ENCODE results near the gene OPCML. TPM values are rescaled to one million over a fixed set of nuclear protein-coding genes. Genes with fewer than 3 reads are reported as not detected.
A peak's percentile ranks its signal among the peaks of the same experiment; 100 is the strongest.

Gene OPCML
- total RNA-seq, 2 donors from 2014 or later: under 0.01 TPM; not detected in 1

DNA sequence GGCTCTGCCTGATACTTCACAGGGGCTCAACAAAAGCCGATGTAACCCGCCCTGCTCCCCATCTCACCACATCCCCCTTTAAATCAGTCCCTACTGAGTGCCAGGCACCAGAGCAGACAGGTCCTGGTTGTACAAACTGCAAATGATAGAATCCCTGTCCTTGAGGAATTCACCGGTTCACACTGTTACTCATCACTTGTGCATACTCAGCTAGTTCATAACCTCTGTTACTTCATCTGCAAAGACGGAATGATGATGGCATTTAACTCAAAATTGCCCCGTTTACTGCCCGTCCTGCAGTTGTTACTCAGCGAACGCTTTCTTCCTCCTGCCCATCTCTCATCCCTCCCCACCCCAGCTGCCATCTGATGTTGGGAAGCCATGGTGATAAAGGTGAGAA lies 384.7 kb downstream of the OPCML start:
- H3K4me1 ChIP-seq: no peaks in the 10 kb centered on the region
- no peaks in the 10 kb centered on the region for H3K9me3 ChIP-seq
- intact Hi-C loops (cut with DNase I): no loop called here
- TF ChIP-seq POLR2A (IDR thresholded peaks at IDR 0.05): no peak
- TF ChIP-seq, protein P1, sequence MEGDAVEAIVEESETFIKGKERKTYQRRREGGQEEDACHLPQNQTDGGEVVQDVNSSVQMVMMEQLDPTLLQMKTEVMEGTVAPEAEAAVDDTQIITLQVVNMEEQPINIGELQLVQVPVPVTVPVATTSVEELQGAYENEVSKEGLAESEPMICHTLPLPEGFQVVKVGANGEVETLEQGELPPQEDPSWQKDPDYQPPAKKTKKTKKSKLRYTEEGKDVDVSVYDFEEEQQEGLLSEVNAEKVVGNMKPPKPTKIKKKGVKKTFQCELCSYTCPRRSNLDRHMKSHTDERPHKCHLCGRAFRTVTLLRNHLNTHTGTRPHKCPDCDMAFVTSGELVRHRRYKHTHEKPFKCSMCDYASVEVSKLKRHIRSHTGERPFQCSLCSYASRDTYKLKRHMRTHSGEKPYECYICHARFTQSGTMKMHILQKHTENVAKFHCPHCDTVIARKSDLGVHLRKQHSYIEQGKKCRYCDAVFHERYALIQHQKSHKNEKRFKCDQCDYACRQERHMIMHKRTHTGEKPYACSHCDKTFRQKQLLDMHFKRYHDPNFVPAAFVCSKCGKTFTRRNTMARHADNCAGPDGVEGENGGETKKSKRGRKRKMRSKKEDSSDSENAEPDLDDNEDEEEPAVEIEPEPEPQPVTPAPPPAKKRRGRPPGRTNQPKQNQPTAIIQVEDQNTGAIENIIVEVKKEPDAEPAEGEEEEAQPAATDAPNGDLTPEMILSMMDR (IDR thresholded peaks at IDR 0.05): no peak
- H3K36me3 ChIP-seq (replicated peaks in 1 of 2; ENCODE audit: insufficient read depth in 1 of 2, low read depth in 2 of 2): no peaks in the 10 kb centered on the region
- no peak for DNase-seq
- 69 to 82% methylated on average over 8 of the region's 8 CpGs for WGBS, 2 donors
- H3K27me3 ChIP-seq: no peaks in the 10 kb centered on the region
- no peak overlapping the region for H3K27ac ChIP-seq
- H3K4me3 ChIP-seq: no peak overlapping the region
- no peak for ATAC-seq

DNA sequence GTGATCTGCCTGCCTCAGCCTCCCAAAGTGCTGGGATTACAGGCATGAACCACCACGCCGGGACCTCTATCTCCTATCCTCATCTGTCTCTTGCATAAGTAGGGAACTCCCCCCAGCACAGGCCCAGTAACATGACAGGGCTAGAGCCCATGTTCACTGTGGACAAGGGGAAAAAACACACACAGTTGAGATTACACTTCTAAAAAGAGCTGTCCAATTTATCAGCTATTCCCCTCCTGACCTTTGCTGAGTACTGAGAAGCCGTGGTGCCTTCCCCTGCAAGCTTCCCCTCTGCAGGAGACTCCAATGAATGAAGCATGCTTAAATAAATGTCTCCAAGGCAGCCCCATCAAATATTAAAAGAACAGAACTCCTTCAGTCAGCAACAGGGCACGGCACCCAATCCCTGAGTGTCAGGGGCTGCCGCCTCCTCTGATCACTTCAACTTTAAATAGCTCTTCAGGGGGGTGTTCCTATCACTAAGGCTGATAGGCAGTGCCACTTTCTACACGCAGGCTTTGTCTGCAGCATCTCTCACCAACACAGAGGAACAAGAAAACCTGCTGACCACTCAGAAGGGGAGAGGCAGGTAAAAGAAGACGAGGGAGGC lies 385.5 kb downstream of the OPCML start:
- ATAC-seq: no peak
- WGBS, 2 donors: 54 to 60% methylated on average over 7 of the region's 7 CpGs
- intact Hi-C loops (cut with DNase I): no loop called here

DNA sequence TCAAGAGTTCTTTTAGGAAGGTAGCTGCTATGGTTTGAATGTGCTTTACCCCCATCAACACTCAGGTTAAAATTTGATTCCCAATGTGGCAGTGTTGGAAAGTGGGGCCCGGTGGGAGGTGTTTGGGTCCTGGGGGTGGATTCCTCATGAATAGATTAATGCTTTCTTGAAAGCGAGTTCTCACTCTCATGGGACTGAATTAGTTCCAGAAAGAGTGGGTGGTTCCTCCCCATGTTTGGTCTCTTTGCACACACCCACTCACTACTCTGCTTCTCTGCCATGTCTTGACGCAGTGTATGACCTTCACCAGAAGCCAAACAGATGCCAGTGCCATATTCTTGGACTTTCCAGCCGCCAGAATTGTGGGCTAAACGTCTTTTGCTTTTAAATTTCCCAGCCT lies 394.4 kb downstream of the OPCML start:
- ATAC-seq (no peak), DNase-seq (peak in 1 of 4 donors; percentile 24)
- Histone ChIP-seq H3K36me3 (replicated peaks in 1 of 2; ENCODE audit: insufficient read depth in 1 of 2, low read depth in 2 of 2) (no peaks in the 10 kb centered on the region), H3K9me3 (no peaks in the 10 kb centered on the region), H3K27ac (no peak overlapping the region), H3K27me3 (no peaks in the 10 kb centered on the region), H3K4me1 (no peaks in the 10 kb centered on the region), H3K4me3 (no peak overlapping the region)
- 24 to 41% methylated on average over 5 of the region's 5 CpGs for WGBS, 2 donors
- no peak for TF ChIP-seq POLR2A (IDR thresholded peaks at IDR 0.05)
- TF ChIP-seq, protein P1 (IDR thresholded peaks at IDR 0.05): no peak
- intact Hi-C loops (cut with DNase I): loop anchor here (10.0 kb wide), 1 partner anchor 697 kb away; no protein-coding TSS in a partner anchor

More for the DNA sequence above, 385.5 kb downstream of the OPCML start:
- H3K27ac ChIP-seq: no peak overlapping the region
- H3K4me3 ChIP-seq: no peak overlapping the region
- H3K9me3 ChIP-seq: no peaks in the 10 kb centered on the region
- H3K4me1 ChIP-seq: no peaks in the 10 kb centered on the region
- no peaks in the 10 kb centered on the region for H3K27me3 ChIP-seq
- DNase-seq: no peak
- H3K36me3 ChIP-seq (replicated peaks in 1 of 2; ENCODE audit: insufficient read depth in 1 of 2, low read depth in 2 of 2): no peaks in the 10 kb centered on the region
- TF ChIP-seq POLR2A (IDR thresholded peaks at IDR 0.05): no peak
- TF ChIP-seq, protein P1 (IDR thresholded peaks at IDR 0.05): no peak

DNA sequence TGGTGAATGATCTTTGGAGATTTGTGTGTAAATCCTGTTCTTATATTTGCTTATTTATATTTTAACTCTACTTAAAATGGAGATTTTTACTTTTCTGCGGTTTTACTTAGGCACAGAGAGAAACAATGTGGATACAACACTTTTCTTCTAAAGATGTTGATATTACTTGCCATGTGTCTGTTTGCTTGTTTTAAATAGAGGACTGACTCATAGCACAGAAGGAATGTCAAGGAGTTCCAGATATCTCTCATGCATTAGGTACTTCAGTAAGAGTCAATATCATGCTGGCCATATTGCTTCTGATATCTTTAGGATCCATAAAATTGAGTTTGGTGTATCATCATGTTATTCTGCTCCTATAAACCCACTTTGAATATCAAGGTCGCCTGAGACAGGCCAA lies 395.0 kb downstream of the OPCML start:
- 43 to 53% methylated on average over 2 of the region's 2 CpGs for WGBS, 2 donors
- Histone ChIP-seq H3K27ac (no peak overlapping the region), H3K4me1 (no peaks in the 10 kb centered on the region), H3K36me3 (replicated peaks in 1 of 2; ENCODE audit: insufficient read depth in 1 of 2, low read depth in 2 of 2) (no peaks in the 10 kb centered on the region), H3K9me3 (no peaks in the 10 kb centered on the region), H3K27me3 (no peaks in the 10 kb centered on the region), H3K4me3 (no peak overlapping the region)
- no peak for ATAC-seq
- intact Hi-C loops (cut with DNase I): loop anchor here (10.0 kb wide), 1 partner anchor 698 kb away; no protein-coding TSS in a partner anchor
- no peak for DNase-seq
- TF ChIP-seq, protein P1 (IDR thresholded peaks at IDR 0.05): no peak
- no peak for TF ChIP-seq POLR2A (IDR thresholded peaks at IDR 0.05)

DNA sequence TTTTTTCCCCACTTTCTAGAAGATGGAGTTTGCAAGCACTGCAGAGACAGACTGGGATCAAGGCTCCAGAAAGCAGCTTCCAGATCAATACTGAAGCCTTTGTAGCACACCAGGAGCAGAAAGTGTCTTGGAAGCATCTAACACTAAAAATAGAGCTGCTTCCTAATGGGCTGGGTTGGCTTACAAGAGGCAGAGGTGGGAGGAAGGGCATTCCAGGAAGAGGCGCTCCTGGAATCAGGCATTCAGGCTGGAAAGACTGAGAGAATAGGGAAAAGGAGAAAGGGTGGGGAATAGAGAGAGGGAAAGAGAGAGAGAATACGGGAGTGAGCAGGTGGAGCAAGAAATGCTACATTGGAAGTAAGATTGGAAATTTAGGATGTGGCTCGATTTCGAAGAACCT lies 395.9 kb downstream of the OPCML start:
- WGBS, 2 donors: 58 to 60% methylated on average over 4 of the region's 4 CpGs
- no peak for DNase-seq
- no peaks in the 10 kb centered on the region for H3K36me3 ChIP-seq (replicated peaks in 1 of 2; ENCODE audit: insufficient read depth in 1 of 2, low read depth in 2 of 2)
- intact Hi-C loops (cut with DNase I): loop anchor here (10.0 kb wide), 1 partner anchor 698 kb away; no protein-coding TSS in a partner anchor
- no peak overlapping the region for H3K27ac ChIP-seq
- TF ChIP-seq, protein P1 (IDR thresholded peaks at IDR 0.05): no peak
- TF ChIP-seq POLR2A (IDR thresholded peaks at IDR 0.05): no peak
- ATAC-seq: no peak
- no peaks in the 10 kb centered on the region for H3K4me1 ChIP-seq
- H3K9me3 ChIP-seq: no peaks in the 10 kb centered on the region
- no peak overlapping the region for H3K4me3 ChIP-seq
- no peaks in the 10 kb centered on the region for H3K27me3 ChIP-seq
